Heart right ventricle (tissue), 16 donors: ENCODE results near the gene HSD11B2. TPM values are rescaled to one million over a fixed set of nuclear protein-coding genes. Genes with fewer than 3 reads are reported as not detected.

Source experiments
- ATAC-seq, 8 donors: fragments of 200-7000 bp; cut with Tn5 transposase; one replicate each; pipeline ENCODE4 v1.9.1; 2020; ENCODE audit warnings: mild to moderate bottlenecking in 8 of 8, moderate library complexity in 8 of 8, moderate number of reproducible peaks in 1 of 8
- DNase-seq, 2 donors: peaks; one replicate each; pipeline ENCODE4 v3.0.0-alpha.2; 2020
- H3K27ac ChIP-seq, 10 donors: fragments of 200-600 bp; sonication (generic) in 2 of 10; one replicate each; pipeline versions ENCODE4 v1.5.0 to v1.8.0; 2020 to 2022; ENCODE audit warnings: mild to moderate bottlenecking in 3 of 10
- H3K27me3 ChIP-seq, 7 donors: fragments of 200-600 bp; one replicate each; pipeline ENCODE4 v1.8.0; 2021 to 2022; ENCODE audit warnings: mild to moderate bottlenecking in 2 of 7
- H3K36me3 ChIP-seq, 9 donors: fragments of 200-600 bp; sonication (generic) in 1 of 9; one replicate each; pipeline versions ENCODE4 v1.5.0 to v1.8.0; 2020 to 2022; ENCODE audit warnings: mild to moderate bottlenecking in 2 of 9
- H3K4me1 ChIP-seq, 9 donors: fragments of 200-600 bp; sonication (generic) in 1 of 9; one replicate each; pipeline versions ENCODE4 v1.5.0 to v1.8.0; 2020 to 2022; ENCODE audit warnings: mild to moderate bottlenecking in 4 of 9
- H3K4me3 ChIP-seq, 10 donors: fragments of 200-600 bp; sonication (generic) in 2 of 10; one replicate each; pipeline versions ENCODE4 v1.5.0 to v1.8.0; 2020 to 2022; ENCODE audit warnings: mild to moderate bottlenecking in 7 of 10, moderate library complexity in 2 of 10
- H3K9me3 ChIP-seq, 11 donors: fragments of 200-600 bp in 10 of 11; sonication (generic) in 2 of 11; one replicate each; pipeline versions ENCODE4 v1.5.0 to v1.8.0; 2013 to 2022; ENCODE audit warnings: mild to moderate bottlenecking in 2 of 11, control low read depth in 1 of 11, moderate library complexity in 1 of 11
- WGBS, 2 donors: extraction: QIAGEN DNeasy Blood & Tissue Kit; methylation state at CpG; one replicate each; pipeline ENCODE4 v1.1.7; 2013; ENCODE audit warnings: inconsistent platforms in 1 of 2; 5-methylcytosine and 5-hydroxymethylcytosine counted together
- intact Hi-C, 10 donors: fragments of 100-400 bp; cut with DNase I; formaldehyde crosslinking; loops; one replicate each; pipeline versions ENCODE4 v1.11.1 to v1.14.2; 2022
- polyA plus RNA-seq, 2 donors: library from polyadenylated mRNA; stranded (reverse); fragments of 200-250 nt; gene quantifications; one replicate each; pipeline ENCODE4 v1.2.3, GENCODE V29; 2013
- total RNA-seq, 10 donors: library from RNA; stranded (reverse); fragmentation: NEBNext Ultra II Directional in 3 of 10; extraction: Animal tissue kit (Norgen Biotek cat#: 25700) in 3 of 10; gene quantifications; one replicate each; pipeline versions ENCODE4 v1.2.1 to v1.2.4, GENCODE V29; 2021 to 2023
- TF ChIP-seq, protein P1 (sequence below), 9 donors: fragments of 200-600 bp; sonication (generic) in 2 of 9; IDR thresholded peaks; one replicate each; pipeline versions ENCODE4 v1.5.0 to v1.8.0; 2021 to 2022; ENCODE audit warnings: antibody characterized with exemption in 9 of 9, mild to moderate bottlenecking in 5 of 9, moderate library complexity in 1 of 9
- donor health status: Arrhythmogenic right ventricular cardiomyopathy.
- donor health status: ischemic (EF 13 %, LVEDD 7.1; RV severe dilation, severe dysfunction).
- donor health status: healthy with polysubstance abuse.
- donor health status: DM: no; HTN: yes; CAD: no.
- donor health status: DM: no; HTN: no; CAD: no.
- donor health status: ischemic (EF 25% LVEDD 6.9; RV normal size, moderate dysfunction).
- donor health status: ischemic (EF 25% LVEDD 5.7; RV mildly dilated, moderate dysfunction).
- donor health status: healthy.
- donor health status: DM: yes; HTN: yes; CAD: no.
- donor health status: Ischemic cardiomyopathy.
- donor health status: ischemic (EF 35%, LVEDD 5.7; RV mildly dilated, moderate dysfunction).
- donor health status: nonischemic (EF 11% LVEDD 7.7; RV severe dilation, severe dysfunction).
- donor health status: DM: yes; HTN: yes; CAD: no.
- donor health status: PGD.
- donor health status: ischemic (EF 29% LVEDD 5.4; RV normal size, mild dysfunction).
- donor health status: nonischemic (EF 23%, LVEDD 6.1; RV moderate dilation, normal function).

Gene HSD11B2
- total and polyA plus RNA-seq, 12 donors, result 0.16 to 1.4 (median 0.51) TPM; not detected in 1

DNA sequence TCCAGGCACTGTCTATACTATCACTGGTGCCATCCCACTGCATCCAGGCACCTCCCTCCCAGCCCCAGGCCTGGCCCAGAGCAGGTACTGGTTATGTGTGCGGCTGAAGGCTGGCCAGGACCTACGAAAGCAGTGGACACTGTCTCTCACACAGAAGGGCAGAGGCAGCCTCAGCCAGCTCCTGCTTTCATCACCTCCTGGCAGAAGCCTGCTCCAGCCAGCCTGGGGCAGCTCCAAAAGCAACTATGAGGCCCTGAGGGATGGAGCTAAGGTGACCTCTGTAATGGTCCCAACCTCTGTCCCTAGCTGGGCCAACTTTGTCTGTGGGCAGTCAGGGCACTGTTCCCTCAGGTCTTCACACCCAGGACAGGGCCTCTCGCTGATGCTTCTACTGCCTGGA lies 18.8 kb downstream of the HSD11B2 start:
- WGBS, 2 donors, result 51 to 54% methylated on average over 3 of the region's 3 CpGs
- H3K27ac ChIP-seq, result peak overlapping the region in 9 of 10 donors; percentile 20 to 72 (median 58)
- H3K4me3 ChIP-seq, result no peak overlapping the region
- H3K36me3 ChIP-seq, result peaks cover 0 to 73% (median 4%) of the 10 kb centered on the region in 9 donors
- TF ChIP-seq, protein P1, sequence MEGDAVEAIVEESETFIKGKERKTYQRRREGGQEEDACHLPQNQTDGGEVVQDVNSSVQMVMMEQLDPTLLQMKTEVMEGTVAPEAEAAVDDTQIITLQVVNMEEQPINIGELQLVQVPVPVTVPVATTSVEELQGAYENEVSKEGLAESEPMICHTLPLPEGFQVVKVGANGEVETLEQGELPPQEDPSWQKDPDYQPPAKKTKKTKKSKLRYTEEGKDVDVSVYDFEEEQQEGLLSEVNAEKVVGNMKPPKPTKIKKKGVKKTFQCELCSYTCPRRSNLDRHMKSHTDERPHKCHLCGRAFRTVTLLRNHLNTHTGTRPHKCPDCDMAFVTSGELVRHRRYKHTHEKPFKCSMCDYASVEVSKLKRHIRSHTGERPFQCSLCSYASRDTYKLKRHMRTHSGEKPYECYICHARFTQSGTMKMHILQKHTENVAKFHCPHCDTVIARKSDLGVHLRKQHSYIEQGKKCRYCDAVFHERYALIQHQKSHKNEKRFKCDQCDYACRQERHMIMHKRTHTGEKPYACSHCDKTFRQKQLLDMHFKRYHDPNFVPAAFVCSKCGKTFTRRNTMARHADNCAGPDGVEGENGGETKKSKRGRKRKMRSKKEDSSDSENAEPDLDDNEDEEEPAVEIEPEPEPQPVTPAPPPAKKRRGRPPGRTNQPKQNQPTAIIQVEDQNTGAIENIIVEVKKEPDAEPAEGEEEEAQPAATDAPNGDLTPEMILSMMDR (IDR thresholded peaks at IDR 0.05), result no peak
- H3K9me3 ChIP-seq, result no peaks in the 10 kb centered on the region
- DNase-seq (peak; percentile 47 to 52), ATAC-seq (peak in 7 of 8 donors; percentile 21 to 75 (median 51))
- H3K27me3 ChIP-seq, result no peaks in the 10 kb centered on the region
- peaks cover 38 to 78% (median 71%) of the 10 kb centered on the region in 9 donors for H3K4me1 ChIP-seq
- intact Hi-C loops, result loop anchor here in 1 of 10 donors (10.0 kb wide), 1 partner anchor 75 kb away; no protein-coding TSS in a partner anchor

DNA sequence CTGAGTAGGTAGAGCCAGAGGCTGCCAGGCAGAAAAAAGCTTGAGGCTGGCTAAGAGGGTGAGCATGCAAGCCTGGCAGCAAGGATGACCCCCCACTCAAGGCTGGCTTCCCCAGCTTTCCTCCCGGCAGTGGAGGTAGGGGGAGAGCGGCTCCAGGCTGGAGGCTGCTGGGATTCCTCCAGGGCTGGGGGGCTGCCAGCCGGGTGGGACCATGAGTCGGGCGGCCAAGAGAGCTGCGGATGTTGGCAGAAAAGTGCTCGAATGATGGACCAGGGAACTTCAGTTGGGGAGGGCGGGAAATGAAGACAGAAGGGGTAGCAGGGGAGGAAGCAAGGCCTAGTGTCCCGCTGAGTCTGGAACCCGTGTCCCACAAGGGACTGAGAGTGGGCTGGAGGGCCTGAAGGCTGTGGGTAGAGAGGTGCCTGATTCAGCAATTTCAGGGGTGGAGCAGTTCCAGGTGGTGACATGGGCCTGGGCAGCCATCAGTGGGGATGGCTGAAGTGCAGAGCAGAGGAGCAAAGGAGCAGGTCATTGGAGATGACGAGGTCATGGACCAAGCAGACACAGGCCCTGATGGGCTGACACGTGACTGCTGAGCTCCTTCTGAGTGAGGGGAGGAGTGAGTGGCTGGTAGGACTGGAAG lies 20.3 kb downstream of the HSD11B2 start:
- DNase-seq, result peak in 1 of 2 donors; percentile 48
- no peak for ATAC-seq
- Histone ChIP-seq H3K36me3 (peaks cover 0 to 74% (median 4%) of the 10 kb centered on the region in 9 donors), H3K27me3 (no peaks in the 10 kb centered on the region), H3K9me3 (no peaks in the 10 kb centered on the region), H3K4me3 (no peak overlapping the region), H3K27ac (peak overlapping the region in 4 of 10 donors; percentile 41 to 68 (median 54)), H3K4me1 (peaks cover 29 to 75% (median 61%) of the 10 kb centered on the region in 9 donors)
- TF ChIP-seq, protein P1 (IDR thresholded peaks at IDR 0.05), result no peak
- WGBS, 2 donors, result 79 to 80% methylated on average over 12 of the region's 12 CpGs
- intact Hi-C loops, result loop anchor here in 1 of 10 donors (10.0 kb wide), 1 partner anchor 76 kb away; no protein-coding TSS in a partner anchor

DNA sequence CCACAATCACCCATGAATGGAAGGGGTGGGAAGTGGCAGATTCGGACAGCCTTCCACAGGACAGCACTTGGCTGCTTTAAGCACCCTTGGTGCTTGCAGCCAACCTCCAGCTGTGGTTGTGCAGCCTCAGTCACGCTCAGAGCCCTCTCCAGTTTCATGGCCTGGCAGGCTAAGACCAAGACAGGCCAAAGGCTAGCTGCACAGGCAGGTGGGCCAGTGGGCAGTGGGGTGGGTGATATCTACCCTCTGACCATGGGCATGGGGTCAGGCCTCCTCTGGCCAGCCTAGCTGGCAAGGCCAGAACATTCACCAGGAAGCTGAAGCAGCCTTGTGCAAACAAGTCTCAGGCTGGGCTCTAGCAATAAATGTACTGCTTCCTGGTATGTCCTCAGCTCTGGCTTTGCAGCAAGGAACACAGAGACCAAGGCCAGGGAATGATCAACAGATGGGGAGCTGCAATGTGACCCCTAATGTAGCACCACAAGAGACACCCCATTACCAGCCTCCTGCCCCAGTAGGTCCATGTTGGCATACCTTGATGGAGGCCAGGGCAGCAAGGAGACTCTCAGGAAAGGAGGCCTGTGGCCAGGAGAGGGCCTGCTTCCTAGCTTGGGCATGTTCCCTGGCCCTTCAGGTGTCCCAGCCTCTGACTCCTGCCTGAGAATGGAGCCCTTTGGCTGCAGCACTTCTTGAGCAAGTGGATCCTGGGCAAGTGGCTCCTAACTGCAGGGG lies 20.9 kb downstream of the HSD11B2 start:
- H3K27me3 ChIP-seq, result no peaks in the 10 kb centered on the region
- ATAC-seq (peak in 2 of 8 donors; percentile 1 to 28), DNase-seq (no peak)
- H3K9me3 ChIP-seq, result no peaks in the 10 kb centered on the region
- H3K36me3 ChIP-seq, result peaks cover 0 to 74% (median 4%) of the 10 kb centered on the region in 9 donors
- H3K4me3 ChIP-seq, result no peak overlapping the region
- H3K4me1 ChIP-seq, result peaks cover 27 to 75% (median 61%) of the 10 kb centered on the region in 9 donors
- intact Hi-C loops, result loop anchor here in 1 of 10 donors (10.0 kb wide), 1 partner anchor 77 kb away; no protein-coding TSS in a partner anchor
- peak overlapping the region in 4 of 10 donors; percentile 41 to 68 (median 54) for H3K27ac ChIP-seq
- WGBS, 2 donors, result 73 to 78% methylated on average over 2 of the region's 2 CpGs
- TF ChIP-seq, protein P1 (IDR thresholded peaks at IDR 0.05), result no peak

DNA sequence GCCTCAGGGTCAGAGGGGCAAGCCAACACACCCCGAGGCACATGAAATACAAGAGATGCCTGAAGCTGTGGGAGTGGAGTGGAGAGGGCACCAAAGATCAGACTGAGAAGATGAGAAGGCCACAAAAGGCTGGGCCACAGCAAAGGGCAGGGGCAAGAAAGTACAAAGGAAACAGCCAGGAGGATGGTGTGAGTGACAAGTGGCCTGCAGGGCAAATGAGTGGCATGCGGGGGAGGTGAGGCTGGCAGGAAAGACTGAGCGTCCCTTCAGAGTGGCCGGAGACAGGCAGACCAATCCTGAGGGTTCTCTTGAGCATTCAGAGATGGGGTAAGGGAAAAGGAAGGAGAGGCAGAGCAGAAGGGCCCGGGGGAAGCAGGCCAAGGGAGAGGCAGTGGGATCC lies 23.2 kb downstream of the HSD11B2 start:
- Histone ChIP-seq H3K4me3 (no peak overlapping the region), H3K27me3 (no peaks in the 10 kb centered on the region), H3K9me3 (no peaks in the 10 kb centered on the region), H3K27ac (no peak overlapping the region), H3K36me3 (peaks cover 0 to 59% (median 4%) of the 10 kb centered on the region in 9 donors), H3K4me1 (peaks cover 36 to 75% (median 61%) of the 10 kb centered on the region in 9 donors)
- ATAC-seq, result no peak
- 88% methylated on average over 5 of the region's 5 CpGs for WGBS, 2 donors
- intact Hi-C loops, result loop anchor here in 1 of 10 donors (10.0 kb wide), 1 partner anchor 79 kb away; no protein-coding TSS in a partner anchor
- TF ChIP-seq, protein P1 (IDR thresholded peaks at IDR 0.05), result no peak
- DNase-seq, result no peak
